A549 (cell line): ENCODE results near the gene COPS3. TPM values are rescaled to one million over a fixed set of nuclear protein-coding genes. Genes with fewer than 3 reads are reported as not detected.

Experiments
- ATAC-seq, 2 experiments: fragments of 200-7000 bp in 1 of 2; fragments of >200 bp in 1 of 2; cut with Nextera tagmentation in 1 of 2; cut with Tn5 transposase in 1 of 2; 3 replicates each; pipeline versions ENCODE4 v1.8.0 to v1.9.1; 2018 to 2020; ENCODE audit warnings: mild to moderate bottlenecking in 1 of 2, moderate library complexity in 1 of 2
- CTCF ChIA-PET: fragments of 300-600 bp; sonication (Branson Sonifier 250); formaldehyde crosslinking; extraction: SDS; loops from one replicate; lab custom pipeline; 2021; ENCODE audit warnings: antibody characterized with exemption, inconsistent platforms; lab: Yijun Ruan, JAX
- POLR2A ChIA-PET: fragments of 350-600 bp; formaldehyde crosslinking; extraction: SDS; loops from one replicate; lab custom pipeline; 2021; ENCODE audit warnings: antibody characterized with exemption, inconsistent platforms; lab: Yijun Ruan, JAX
- DNase-seq, 2 experiments: peaks; one replicate each; pipeline versions ENCODE4 v3.0.0 to v3.0.0-alpha.2; 2011 to 2016; ENCODE audit warnings: low read depth in 1 of 2, low spot score in 1 of 2
- FAIRE-seq: peaks from 2 replicates; lab custom pipeline; 2011; peaks lifted over from hg19 to GRCh38; lab: Jason Lieb, UNC
- H3K27ac ChIP-seq, 2 experiments: fragments of >200 bp; sonication (Bioruptor Twin); formaldehyde crosslinking; 3 replicates each; pipeline ENCODE4 v1.5.1; 2016 to 2017
- H3K4me1 ChIP-seq: fragments of >200 bp; sonication (Bioruptor Twin); formaldehyde crosslinking; 3 replicates; pipeline ENCODE4 v1.6.1; 2016
- H3K4me2 ChIP-seq: fragments of >200 bp; sonication (Bioruptor Twin); formaldehyde crosslinking; 3 replicates; pipeline ENCODE4 v1.6.1; 2016
- H3K4me3 ChIP-seq: fragments of >200 bp; sonication (Bioruptor Twin); formaldehyde crosslinking; 3 replicates; pipeline ENCODE4 v1.5.1; 2016
- H3K9me3 ChIP-seq: fragments of >200 bp; sonication (Bioruptor Twin); formaldehyde crosslinking; 3 replicates; pipeline ENCODE4 v1.6.1; 2016
- CBX8 ChIP-seq: fragments of 200-600 bp; sonication (generic); IDR thresholded peaks from 2 replicates; pipeline ENCODE4 v1.6.1; 2016
- FOXS1 ChIP-seq: fragments of 250-450 bp; sonication (Bioruptor Pico); IDR thresholded peaks from 2 replicates; pipeline ENCODE4 v1.5.0; 2020; ENCODE audit warnings: mild to moderate bottlenecking, moderate library complexity
- HDAC2 ChIP-seq: fragments of 200-600 bp; sonication (generic); IDR thresholded peaks from 2 replicates; pipeline ENCODE4 v1.6.1; 2016
- HOXB5 ChIP-seq: fragments of 250-450 bp; sonication (Bioruptor Pico); IDR thresholded peaks from 2 replicates; pipeline ENCODE4 v1.5.0; 2020; ENCODE audit warnings: mild to moderate bottlenecking, moderate library complexity
- JUN ChIP-seq, 2 experiments: fragments of >200 bp; sonication (Bioruptor Twin); formaldehyde crosslinking; IDR thresholded peaks; 2 replicates in 1 of 2; 3 replicates in 1 of 2; pipeline ENCODE4 v1.6.1; 2016 to 2017
- KDM5A ChIP-seq: fragments of 200-600 bp; sonication (generic); IDR thresholded peaks from 2 replicates; pipeline ENCODE4 v1.6.1; 2016; ENCODE audit warnings: antibody characterized with exemption, mild to moderate bottlenecking
- MAFK ChIP-seq: fragments of 450-650 bp; IDR thresholded peaks from 2 replicates; pipeline ENCODE4 v1.6.1; 2014; ENCODE audit not compliant: partially characterized antibody
- NFE2L2 ChIP-seq: fragments of 150-350 bp; conservative IDR thresholded peaks from 2 replicates; pipeline ENCODE4 v1.6.1; 2014; ENCODE audit warnings: low read length
- NPAS2 ChIP-seq: fragments of 250-450 bp; sonication (Bioruptor Pico); IDR thresholded peaks from 2 replicates; pipeline ENCODE4 v1.8.0; 2022; ENCODE audit warnings: mild to moderate bottlenecking, moderate library complexity, borderline replicate concordance
- POLR2A ChIP-seq: IDR thresholded peaks from 2 replicates; pipeline ENCODE4 v1.6.1; 2012; ENCODE audit warnings: mild to moderate bottlenecking, low read length
- RAD21 ChIP-seq, 2 experiments: fragments of >200 bp in 1 of 2; sonication (Bioruptor Twin) in 1 of 2; formaldehyde crosslinking in 1 of 2; IDR thresholded peaks in 1 of 2; conservative IDR thresholded peaks in 1 of 2; 2 replicates in 1 of 2; 3 replicates in 1 of 2; pipeline ENCODE4 v1.6.1; 2012 to 2018; ENCODE audit warnings: inconsistent platforms in 1 of 2
- RCOR1 ChIP-seq: fragments of 150-350 bp; IDR thresholded peaks from 2 replicates; pipeline ENCODE4 v1.6.1; 2014; ENCODE audit warnings: antibody characterized with exemption, low read length, low read depth
- SREBF2 ChIP-seq: fragments of 450-650 bp; IDR thresholded peaks from 2 replicates; pipeline ENCODE4 v1.6.1; 2014; ENCODE audit warnings: mild to moderate bottlenecking, moderate library complexity
- TP53 ChIP-seq: fragments of 250-450 bp; sonication (Bioruptor Pico); IDR thresholded peaks from 2 replicates; pipeline ENCODE4 v1.5.0; 2021; ENCODE audit warnings: mild to moderate bottlenecking, moderate library complexity
- ZFP36 ChIP-seq: fragments of 450-650 bp; IDR thresholded peaks from 2 replicates; pipeline ENCODE4 v1.6.1; 2014; ENCODE audit warnings: borderline replicate concordance; ENCODE audit not compliant: partially characterized antibody
- WGBS: methylation state at CpG from one replicate; pipeline ENCODE4 v1.1.6; 2017; ENCODE audit errors: missing lambda C conversion rate; 5-methylcytosine and 5-hydroxymethylcytosine counted together
- polyA plus RNA-seq, 4 experiments: library from polyadenylated mRNA; depleted of rRNA in 3 of 4; stranded (reverse); fragments of >200 nt; fragmentation: RNase III in 1 of 4; extraction: RNeasy Plus Mini Kit Qiagen cat#74134 plus additional on column Dnase treatment in 1 of 4; gene quantifications; 2 replicates in 3 of 4; 3 replicates in 1 of 4; pipeline ENCODE4 v1.2.3, GENCODE V29; 2011 to 2017
- TF ChIP-seq, protein P1 (sequence below): IDR thresholded peaks from 2 replicates; pipeline ENCODE4 v1.6.1; 2012; ENCODE audit warnings: low read depth, borderline replicate concordance
- TF ChIP-seq, protein P2 (sequence below): fragments of 250-450 bp; sonication (Bioruptor Pico); IDR thresholded peaks from 2 replicates; pipeline ENCODE4 v1.5.0; 2021; ENCODE audit warnings: mild to moderate bottlenecking, moderate library complexity, borderline replicate concordance
- TF ChIP-seq, protein P3 (sequence below): fragments of 150-350 bp; IDR thresholded peaks from 2 replicates; pipeline ENCODE4 v1.6.1; 2014; ENCODE audit warnings: low read depth, mild to moderate bottlenecking, low read length

COPS3 gene
- polyA plus RNA-seq, 2 of the 4 experiments (the other 2 are of a cell fraction) = 149 to 204 TPM

DNA sequence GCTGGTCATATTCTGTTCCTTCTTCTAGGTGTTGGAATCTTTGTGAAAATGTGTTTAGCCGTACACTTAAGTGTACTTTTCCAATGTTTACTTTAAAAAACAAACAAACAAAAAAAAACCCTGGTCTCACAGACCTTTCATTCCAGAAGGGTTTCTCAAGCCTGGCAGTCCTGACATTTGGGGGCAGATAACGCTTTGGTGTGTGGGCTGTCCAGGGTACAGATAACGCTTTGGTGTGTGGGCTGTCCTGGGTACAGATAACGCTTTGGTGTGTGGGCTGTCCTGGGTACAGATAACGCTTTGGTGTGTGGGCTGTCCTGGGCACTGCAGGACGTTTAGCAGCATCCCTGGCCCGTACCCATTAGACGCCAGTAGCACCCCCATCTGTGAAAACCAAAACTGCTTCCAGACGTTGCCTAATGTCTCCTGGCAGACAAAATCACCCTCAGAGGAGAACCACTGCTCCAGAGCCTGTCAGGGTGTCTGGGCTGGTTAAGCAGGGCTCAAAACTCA is 28.8 kb downstream of the COPS3 start:
- ChIA-PET POLR2A (no interaction called here), CTCF (interaction anchor here (0.6 to 1.3 kb wide), 4 partner anchors 23 to 339 kb away, joined by 3 to 4 read pairs (median 3); no protein-coding TSS in a partner anchor)
- ATAC-seq = peak in 1 of 2 experiments; percentile 56; a peak in 3 of 6 replicates
- WGBS = 60% methylated on average over 9 of the region's 9 CpGs
- DNase-seq = no peak
- H3K4me3 ChIP-seq = no peak overlapping the region
- H3K4me2 ChIP-seq = no peak overlapping the region
- H3K27ac ChIP-seq = no peak overlapping the region
- peaks cover 7% of the 10 kb centered on the region; the same call in 2 of the 3 replicates for H3K4me1 ChIP-seq
- TF ChIP-seq POLR2A (no peak), TP53 (CRISPR knock-in tag) (no peak), RAD21 (conservative IDR thresholded peaks at IDR 0.05 in 1 of 2, IDR thresholded peaks at IDR 0.05 in 1 of 2) (no peak), ZFP36 (no peak), MAFK (no peak), HDAC2 (no peak)
- TF ChIP-seq, protein P1, sequence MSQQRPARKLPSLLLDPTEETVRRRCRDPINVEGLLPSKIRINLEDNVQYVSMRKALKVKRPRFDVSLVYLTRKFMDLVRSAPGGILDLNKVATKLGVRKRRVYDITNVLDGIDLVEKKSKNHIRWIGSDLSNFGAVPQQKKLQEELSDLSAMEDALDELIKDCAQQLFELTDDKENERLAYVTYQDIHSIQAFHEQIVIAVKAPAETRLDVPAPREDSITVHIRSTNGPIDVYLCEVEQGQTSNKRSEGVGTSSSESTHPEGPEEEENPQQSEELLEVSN = no peak
- no peak for FAIRE-seq
- H3K9me3 ChIP-seq = no peaks in the 10 kb centered on the region

DNA sequence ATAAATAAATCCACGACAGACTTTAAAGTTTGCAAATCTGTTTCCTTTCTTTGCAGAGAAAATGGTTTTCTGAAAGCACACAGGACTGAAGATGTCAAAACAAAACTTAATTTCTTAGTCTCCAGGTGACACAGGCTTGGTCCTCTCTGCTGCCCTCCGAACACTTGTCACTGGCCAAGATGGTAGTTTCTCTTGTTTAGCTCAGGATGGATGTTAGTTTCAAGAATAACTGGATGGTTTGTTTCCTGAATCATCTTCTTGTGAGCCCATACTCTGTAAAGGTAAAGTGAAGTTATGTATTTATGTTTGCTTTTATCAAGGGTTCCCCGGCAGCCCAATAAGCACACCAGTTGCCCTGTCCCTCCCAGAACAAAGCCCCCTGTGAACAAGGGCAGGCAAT is 34.2 kb downstream of the COPS3 start:
- 95% methylated on average over 3 of the region's 3 CpGs for WGBS
- TF ChIP-seq, protein P2, sequence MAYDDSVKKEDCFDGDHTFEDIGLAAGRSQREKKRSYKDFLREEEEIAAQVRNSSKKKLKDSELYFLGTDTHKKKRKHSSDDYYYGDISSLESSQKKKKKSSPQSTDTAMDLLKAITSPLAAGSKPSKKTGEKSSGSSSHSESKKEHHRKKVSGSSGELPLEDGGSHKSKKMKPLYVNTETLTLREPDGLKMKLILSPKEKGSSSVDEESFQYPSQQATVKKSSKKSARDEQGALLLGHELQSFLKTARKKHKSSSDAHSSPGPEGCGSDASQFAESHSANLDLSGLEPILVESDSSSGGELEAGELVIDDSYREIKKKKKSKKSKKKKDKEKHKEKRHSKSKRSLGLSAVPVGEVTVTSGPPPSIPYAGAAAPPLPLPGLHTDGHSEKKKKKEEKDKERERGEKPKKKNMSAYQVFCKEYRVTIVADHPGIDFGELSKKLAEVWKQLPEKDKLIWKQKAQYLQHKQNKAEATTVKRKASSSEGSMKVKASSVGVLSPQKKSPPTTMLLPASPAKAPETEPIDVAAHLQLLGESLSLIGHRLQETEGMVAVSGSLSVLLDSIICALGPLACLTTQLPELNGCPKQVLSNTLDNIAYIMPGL (CRISPR knock-in tag) = no peak
- TF ChIP-seq, all 56 proteins: peak for 0
- no peak for DNase-seq
- no peaks in the 10 kb centered on the region for H3K4me1 ChIP-seq
- H3K4me2 ChIP-seq = no peak overlapping the region
- ChIA-PET POLR2A (no interaction called here), CTCF (interaction anchor here (1.5 to 1.6 kb wide), 3 partner anchors 24 to 246 kb away, joined by 3 to 8 read pairs (median 5); no protein-coding TSS in a partner anchor)
- H3K27ac ChIP-seq = no peak overlapping the region
- no peak for ATAC-seq
- H3K4me3 ChIP-seq = no peak overlapping the region
- FAIRE-seq = no peak
- no peaks in the 10 kb centered on the region for H3K9me3 ChIP-seq

DNA sequence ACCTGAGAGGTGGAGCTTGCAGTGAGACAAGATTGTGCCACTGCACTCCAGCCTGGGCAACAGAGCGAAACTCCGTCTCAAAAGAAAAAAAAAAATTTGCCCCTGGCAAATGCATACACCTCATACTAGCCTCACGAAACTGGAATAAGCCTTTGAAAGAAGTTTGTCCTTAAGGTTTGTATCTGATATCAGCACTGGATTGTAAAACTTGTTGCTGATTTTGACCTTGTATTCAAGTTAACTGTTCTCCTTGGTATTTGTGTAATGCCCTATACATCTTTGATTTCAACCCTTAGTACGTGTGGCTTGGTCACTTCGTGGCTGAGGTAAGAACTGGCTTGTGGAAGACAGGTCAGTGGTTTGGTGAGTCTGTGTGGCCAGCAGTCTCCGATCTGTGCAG is 37.9 kb downstream of the COPS3 start:
- ChIA-PET POLR2A (no interaction called here), CTCF (interaction anchor here (2.7 kb wide), 1 partner anchor 13 kb away, joined by 8 read pairs; no protein-coding TSS in a partner anchor)
- H3K9me3 ChIP-seq = no peaks in the 10 kb centered on the region
- peaks cover 5% of the 10 kb centered on the region; the same call in 1 of the 3 replicates for H3K4me1 ChIP-seq
- H3K4me2 ChIP-seq = no peak overlapping the region
- no peak overlapping the region for H3K27ac ChIP-seq
- ATAC-seq (peak in 1 of 2 experiments; percentile 32; a peak in 2 of 6 replicates), FAIRE-seq (no peak), DNase-seq (no peak)
- H3K4me3 ChIP-seq = no peak overlapping the region
- WGBS = 90% methylated on average over 6 of the region's 6 CpGs
- TF ChIP-seq SREBF2 (no peak), CBX8 (no peak), NPAS2 (CRISPR knock-in tag) (no peak), RCOR1 (no peak), NFE2L2 (no peak), KDM5A (no peak), FOXS1 (CRISPR knock-in tag) (no peak), HOXB5 (CRISPR knock-in tag) (no peak), JUN (IDR thresholded peaks at IDR 0.05) (no peak)
- TF ChIP-seq, protein P3, sequence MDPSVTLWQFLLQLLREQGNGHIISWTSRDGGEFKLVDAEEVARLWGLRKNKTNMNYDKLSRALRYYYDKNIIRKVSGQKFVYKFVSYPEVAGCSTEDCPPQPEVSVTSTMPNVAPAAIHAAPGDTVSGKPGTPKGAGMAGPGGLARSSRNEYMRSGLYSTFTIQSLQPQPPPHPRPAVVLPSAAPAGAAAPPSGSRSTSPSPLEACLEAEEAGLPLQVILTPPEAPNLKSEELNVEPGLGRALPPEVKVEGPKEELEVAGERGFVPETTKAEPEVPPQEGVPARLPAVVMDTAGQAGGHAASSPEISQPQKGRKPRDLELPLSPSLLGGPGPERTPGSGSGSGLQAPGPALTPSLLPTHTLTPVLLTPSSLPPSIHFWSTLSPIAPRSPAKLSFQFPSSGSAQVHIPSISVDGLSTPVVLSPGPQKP = no peak
